ENCODE measurements around the gene GPATCH1.
"Not testable (repeated sequence)": the region's sequence is repeated elsewhere in the genome, so short reads cannot be mapped to it uniquely, and the experiment has no call there.

The GPATCH1 gene

GRCh38 chr19:33143897-33144405, 63.0 kb downstream of the GPATCH1 start:
- DNase-seq = peak; percentile 42
- in situ Hi-C loops (cut with HindIII; ENCODE audit: low pct_ligation_motif_present, low pct_unique_long_range_greater_than_20kb, low sequenced_read_pairs) = no loop called here

GRCh38 chr19:33146209-33146608, 65.2 kb downstream of the GPATCH1 start:
- in situ Hi-C loops (cut with HindIII; ENCODE audit: low pct_ligation_motif_present, low pct_unique_long_range_greater_than_20kb, low sequenced_read_pairs) = no loop called here
- no peak for DNase-seq

- no peak for DNase-seq
- in situ Hi-C loops (cut with HindIII; ENCODE audit: low pct_ligation_motif_present, low pct_unique_long_range_greater_than_20kb, low sequenced_read_pairs) = no loop called here
These were observed 66.6 kb downstream of the GPATCH1 start for GRCh38 chr19:33147538-33147937.

GRCh38 chr19:33150852-33151518, 70.0 kb downstream of the GPATCH1 start:
- DNase-seq = no peak
- in situ Hi-C loops (cut with HindIII; ENCODE audit: low pct_ligation_motif_present, low pct_unique_long_range_greater_than_20kb, low sequenced_read_pairs) = no loop called here

- in situ Hi-C loops (cut with HindIII; ENCODE audit: low pct_ligation_motif_present, low pct_unique_long_range_greater_than_20kb, low sequenced_read_pairs) = no loop called here
- DNase-seq = no peak
These were observed 71.2 kb downstream of the GPATCH1 start for GRCh38 chr19:33152176-33152575.

GRCh38 chr19:33152625-33153024, 71.6 kb downstream of the GPATCH1 start:
- DNase-seq = not testable (repeated sequence)

GRCh38 chr19:33154313-33154712, 73.3 kb downstream of the GPATCH1 start:
- in situ Hi-C loops (cut with HindIII; ENCODE audit: low pct_ligation_motif_present, low pct_unique_long_range_greater_than_20kb, low sequenced_read_pairs); DNase-seq: not testable (repeated sequence)

More at GRCh38 chr19:33152625-33153024, 71.6 kb downstream of the GPATCH1 start:
- in situ Hi-C loops (cut with HindIII; ENCODE audit: low pct_ligation_motif_present, low pct_unique_long_range_greater_than_20kb, low sequenced_read_pairs) = not testable (repeated sequence)

GRCh38 chr19:33156334-33156733, 75.4 kb downstream of the GPATCH1 start:
- in situ Hi-C loops (cut with HindIII; ENCODE audit: low pct_ligation_motif_present, low pct_unique_long_range_greater_than_20kb, low sequenced_read_pairs) = no loop called here
- no peak for DNase-seq

- DNase-seq = no peak
These were observed 76.9 kb downstream of the GPATCH1 start for GRCh38 chr19:33157906-33158305.

GRCh38 chr19:33158365-33158764, 77.4 kb downstream of the GPATCH1 start:
- in situ Hi-C loops (cut with HindIII; ENCODE audit: low pct_ligation_motif_present, low pct_unique_long_range_greater_than_20kb, low sequenced_read_pairs) = no loop called here
- DNase-seq = no peak

More at GRCh38 chr19:33157906-33158305, 76.9 kb downstream of the GPATCH1 start:
- in situ Hi-C loops (cut with HindIII; ENCODE audit: low pct_ligation_motif_present, low pct_unique_long_range_greater_than_20kb, low sequenced_read_pairs) = no loop called here

- no peak for DNase-seq
- in situ Hi-C loops (cut with HindIII; ENCODE audit: low pct_ligation_motif_present, low pct_unique_long_range_greater_than_20kb, low sequenced_read_pairs) = no loop called here
These were observed 78.2 kb downstream of the GPATCH1 start for GRCh38 chr19:33159149-33159548.

GRCh38 chr19:33159893-33160292, 78.9 kb downstream of the GPATCH1 start:
- in situ Hi-C loops (cut with HindIII; ENCODE audit: low pct_ligation_motif_present, low pct_unique_long_range_greater_than_20kb, low sequenced_read_pairs) = no loop called here
- DNase-seq = no peak

GRCh38 chr19:33161201-33161600, 80.2 kb downstream of the GPATCH1 start:
- in situ Hi-C loops (cut with HindIII; ENCODE audit: low pct_ligation_motif_present, low pct_unique_long_range_greater_than_20kb, low sequenced_read_pairs) = no loop called here

GRCh38 chr19:33163481-33163880, 82.5 kb downstream of the GPATCH1 start:
- DNase-seq = no peak
- in situ Hi-C loops (cut with HindIII; ENCODE audit: low pct_ligation_motif_present, low pct_unique_long_range_greater_than_20kb, low sequenced_read_pairs) = no loop called here

More at GRCh38 chr19:33161201-33161600, 80.2 kb downstream of the GPATCH1 start:
- DNase-seq = no peak

- DNase-seq; in situ Hi-C loops (cut with HindIII; ENCODE audit: low pct_ligation_motif_present, low pct_unique_long_range_greater_than_20kb, low sequenced_read_pairs): not testable (repeated sequence)
These were observed 85.1 kb downstream of the GPATCH1 start for GRCh38 chr19:33166037-33166436.

GRCh38 chr19:33167438-33167837, 86.5 kb downstream of the GPATCH1 start:
- in situ Hi-C loops (cut with HindIII; ENCODE audit: low pct_ligation_motif_present, low pct_unique_long_range_greater_than_20kb, low sequenced_read_pairs) = no loop called here
- no peak for DNase-seq

- DNase-seq = no peak
- in situ Hi-C loops (cut with HindIII; ENCODE audit: low pct_ligation_motif_present, low pct_unique_long_range_greater_than_20kb, low sequenced_read_pairs) = no loop called here
These were observed 87.5 kb downstream of the GPATCH1 start for GRCh38 chr19:33168528-33168927.

- in situ Hi-C loops (cut with HindIII; ENCODE audit: low pct_ligation_motif_present, low pct_unique_long_range_greater_than_20kb, low sequenced_read_pairs) = no loop called here
- DNase-seq = no peak
These were observed 90.3 kb downstream of the GPATCH1 start for GRCh38 chr19:33171222-33171795.

- DNase-seq = no peak
- in situ Hi-C loops (cut with HindIII; ENCODE audit: low pct_ligation_motif_present, low pct_unique_long_range_greater_than_20kb, low sequenced_read_pairs) = no loop called here
These were observed 91.0 kb downstream of the GPATCH1 start for GRCh38 chr19:33171916-33172359.

GRCh38 chr19:33174186-33174585, 93.2 kb downstream of the GPATCH1 start:
- in situ Hi-C loops (cut with HindIII; ENCODE audit: low pct_ligation_motif_present, low pct_unique_long_range_greater_than_20kb, low sequenced_read_pairs) = no loop called here
- DNase-seq = no peak
